Stimulated activated CD8-positive, alpha-beta memory T cell treated with anti-CD3 and anti-CD28 coated beads, Interleukin-12 subunit alpha, Interleukin-12 subunit beta, amount 100 ng/mL, for 24 hours (primary cell): ENCODE results near the gene TAF4.
"Not testable (repeated sequence)": the region's sequence is repeated elsewhere in the genome, so short reads cannot be mapped to it uniquely, and the experiment has no call there.

Source experiments
- DNase-seq: peaks from one replicate; pipeline ENCODE4 v3.0.0-alpha.2; 2020; ENCODE audit errors: extremely low read depth

TAF4 gene, protein sequence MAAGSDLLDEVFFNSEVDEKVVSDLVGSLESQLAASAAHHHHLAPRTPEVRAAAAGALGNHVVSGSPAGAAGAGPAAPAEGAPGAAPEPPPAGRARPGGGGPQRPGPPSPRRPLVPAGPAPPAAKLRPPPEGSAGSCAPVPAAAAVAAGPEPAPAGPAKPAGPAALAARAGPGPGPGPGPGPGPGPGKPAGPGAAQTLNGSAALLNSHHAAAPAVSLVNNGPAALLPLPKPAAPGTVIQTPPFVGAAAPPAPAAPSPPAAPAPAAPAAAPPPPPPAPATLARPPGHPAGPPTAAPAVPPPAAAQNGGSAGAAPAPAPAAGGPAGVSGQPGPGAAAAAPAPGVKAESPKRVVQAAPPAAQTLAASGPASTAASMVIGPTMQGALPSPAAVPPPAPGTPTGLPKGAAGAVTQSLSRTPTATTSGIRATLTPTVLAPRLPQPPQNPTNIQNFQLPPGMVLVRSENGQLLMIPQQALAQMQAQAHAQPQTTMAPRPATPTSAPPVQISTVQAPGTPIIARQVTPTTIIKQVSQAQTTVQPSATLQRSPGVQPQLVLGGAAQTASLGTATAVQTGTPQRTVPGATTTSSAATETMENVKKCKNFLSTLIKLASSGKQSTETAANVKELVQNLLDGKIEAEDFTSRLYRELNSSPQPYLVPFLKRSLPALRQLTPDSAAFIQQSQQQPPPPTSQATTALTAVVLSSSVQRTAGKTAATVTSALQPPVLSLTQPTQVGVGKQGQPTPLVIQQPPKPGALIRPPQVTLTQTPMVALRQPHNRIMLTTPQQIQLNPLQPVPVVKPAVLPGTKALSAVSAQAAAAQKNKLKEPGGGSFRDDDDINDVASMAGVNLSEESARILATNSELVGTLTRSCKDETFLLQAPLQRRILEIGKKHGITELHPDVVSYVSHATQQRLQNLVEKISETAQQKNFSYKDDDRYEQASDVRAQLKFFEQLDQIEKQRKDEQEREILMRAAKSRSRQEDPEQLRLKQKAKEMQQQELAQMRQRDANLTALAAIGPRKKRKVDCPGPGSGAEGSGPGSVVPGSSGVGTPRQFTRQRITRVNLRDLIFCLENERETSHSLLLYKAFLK

DNA sequence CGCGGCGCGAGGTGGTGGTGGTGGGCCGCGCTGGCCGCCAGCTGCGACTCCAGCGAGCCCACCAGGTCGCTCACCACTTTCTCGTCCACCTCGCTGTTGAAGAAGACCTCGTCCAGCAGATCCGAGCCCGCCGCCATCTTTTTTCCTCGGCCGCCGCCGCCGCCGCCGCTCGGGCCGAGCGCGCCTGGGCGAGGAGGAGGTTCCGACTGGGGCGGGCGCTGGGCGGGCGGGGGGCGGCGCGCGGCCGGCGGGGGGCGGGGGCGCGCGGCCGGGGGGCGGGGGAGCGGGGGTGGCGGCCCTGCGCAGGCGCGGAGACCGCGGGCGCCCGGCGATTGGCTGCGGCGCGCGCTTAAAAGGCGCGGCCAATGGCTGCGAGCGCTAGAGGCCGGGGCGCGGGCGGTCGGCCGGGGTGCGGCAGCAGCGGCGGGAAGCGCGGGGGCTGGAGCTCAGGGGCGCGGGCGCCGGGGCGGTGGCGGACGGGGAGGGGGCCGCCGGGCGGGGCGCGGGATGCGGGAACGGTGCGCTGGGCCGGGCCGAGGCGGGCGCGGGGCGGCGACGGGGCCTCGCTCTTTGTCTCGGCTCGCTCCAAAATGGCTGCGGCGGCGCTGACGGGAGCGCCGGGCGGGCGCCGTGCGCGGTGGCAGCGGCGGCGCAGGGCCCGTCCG, at the start of gene TAF4:
TSS of gene TAF4 (minus strand) at position 208 of the 665 bp plus-strand sequence. CDS start at position 137, 71 bp downstream.
- DNase-seq: peak; percentile 47

DNA sequence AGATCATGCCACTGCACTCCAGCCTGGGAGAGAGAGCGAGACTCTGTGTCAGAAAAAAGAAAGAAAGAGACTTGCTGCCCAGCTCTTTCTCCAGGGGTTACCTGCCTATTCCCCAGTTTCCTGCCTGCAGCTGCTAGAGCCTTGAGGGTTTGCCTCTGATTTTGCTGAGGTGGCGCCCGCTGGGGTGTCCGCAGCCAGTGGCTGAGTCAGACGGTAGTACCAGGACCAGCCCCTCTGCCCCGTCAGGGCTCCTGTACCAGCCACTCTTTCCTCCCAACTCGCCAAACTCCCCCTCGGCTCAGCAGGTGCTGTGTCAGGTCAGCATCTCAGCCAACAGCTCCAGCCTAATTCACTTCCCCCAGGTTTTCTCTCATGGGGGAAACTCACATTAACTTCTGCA, 49.2 kb upstream of the TAF4 start:
- DNase-seq: no peak

DNA sequence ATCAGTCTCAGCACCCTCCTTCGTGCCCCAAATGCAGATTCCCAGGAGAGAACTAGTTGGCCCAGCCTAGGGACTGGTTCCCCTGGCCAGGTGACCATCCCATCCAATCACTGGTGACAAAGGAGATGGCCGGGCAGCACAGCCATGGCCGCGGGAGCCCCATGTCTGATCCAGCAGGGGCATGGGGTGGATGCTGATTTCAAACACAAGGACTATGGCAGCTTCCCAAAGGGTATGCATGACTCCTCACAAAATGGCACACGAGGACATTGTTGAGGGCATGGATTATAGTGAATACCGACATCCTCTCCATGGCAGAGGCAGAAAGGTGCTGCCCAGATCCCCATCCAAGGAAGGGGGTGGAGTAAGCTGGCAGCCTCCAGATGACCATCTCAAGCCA, 46.7 kb upstream of the TAF4 start:
- DNase-seq: no peak

DNA sequence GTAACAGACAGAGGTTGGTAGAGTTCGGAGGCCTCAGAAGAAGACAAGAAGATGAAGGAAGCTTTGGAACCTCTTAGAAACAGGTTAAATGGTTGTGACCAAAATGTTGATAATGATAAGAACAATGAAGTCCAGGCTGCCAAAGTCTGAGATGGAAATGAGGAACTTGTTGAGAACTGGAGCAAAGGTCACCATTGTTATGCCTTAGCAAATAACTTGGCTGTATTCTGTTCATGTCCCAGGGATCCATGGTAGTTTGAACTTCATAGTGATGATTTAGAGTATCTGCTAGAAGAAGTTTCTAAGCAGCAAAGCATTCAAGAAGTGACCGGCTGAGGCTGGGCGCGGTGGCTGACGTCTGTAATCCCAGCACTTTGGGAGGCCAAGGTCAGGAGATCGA, 45.5 kb upstream of the TAF4 start:
- DNase-seq: no peak

DNA sequence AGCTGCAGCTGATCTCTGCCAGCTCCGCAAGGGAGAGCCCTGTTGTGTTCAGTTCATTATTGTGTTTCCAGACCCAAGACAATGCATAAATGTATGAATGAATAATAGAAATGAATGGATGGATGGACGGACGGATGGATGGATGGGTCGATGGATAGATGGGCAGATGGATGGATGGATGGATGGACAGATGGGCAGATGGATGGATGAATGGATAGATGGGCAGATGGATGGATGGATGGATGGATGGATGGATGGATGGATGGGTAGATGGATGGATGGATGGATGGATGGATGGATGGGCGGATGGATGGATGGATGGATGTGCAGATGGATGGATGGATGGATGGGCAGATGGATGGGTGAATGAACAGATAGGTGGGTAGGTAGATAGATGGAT, 39.9 kb upstream of the TAF4 start:
- no peak for DNase-seq

DNA sequence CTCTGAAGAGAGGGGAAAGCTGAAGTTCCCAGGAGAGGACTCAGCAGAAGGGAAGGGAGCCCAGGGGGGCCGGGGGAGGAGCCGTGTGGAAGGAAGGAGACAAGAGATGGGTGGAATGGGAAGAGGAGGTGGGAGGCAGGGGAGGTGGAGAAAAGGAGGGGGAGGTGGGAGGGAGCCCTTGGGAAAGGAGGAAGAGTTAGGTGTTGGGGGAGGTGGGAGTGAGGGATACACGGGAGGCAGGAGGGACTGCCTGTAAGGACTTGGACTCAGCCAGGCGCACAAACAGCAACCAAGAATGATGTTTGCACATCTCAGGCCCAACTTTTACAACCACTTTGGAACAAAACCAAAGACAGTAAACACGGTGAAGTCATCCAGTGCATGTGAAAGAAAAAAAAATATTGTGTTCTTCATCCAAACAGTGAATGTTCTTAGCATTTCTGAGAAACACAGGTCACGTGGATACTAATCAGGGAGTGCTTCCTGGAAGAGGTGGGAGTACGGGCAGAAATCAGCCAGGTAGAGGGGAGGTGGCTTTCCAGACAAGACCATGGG, 39.2 kb upstream of the TAF4 start:
- no peak for DNase-seq

DNA sequence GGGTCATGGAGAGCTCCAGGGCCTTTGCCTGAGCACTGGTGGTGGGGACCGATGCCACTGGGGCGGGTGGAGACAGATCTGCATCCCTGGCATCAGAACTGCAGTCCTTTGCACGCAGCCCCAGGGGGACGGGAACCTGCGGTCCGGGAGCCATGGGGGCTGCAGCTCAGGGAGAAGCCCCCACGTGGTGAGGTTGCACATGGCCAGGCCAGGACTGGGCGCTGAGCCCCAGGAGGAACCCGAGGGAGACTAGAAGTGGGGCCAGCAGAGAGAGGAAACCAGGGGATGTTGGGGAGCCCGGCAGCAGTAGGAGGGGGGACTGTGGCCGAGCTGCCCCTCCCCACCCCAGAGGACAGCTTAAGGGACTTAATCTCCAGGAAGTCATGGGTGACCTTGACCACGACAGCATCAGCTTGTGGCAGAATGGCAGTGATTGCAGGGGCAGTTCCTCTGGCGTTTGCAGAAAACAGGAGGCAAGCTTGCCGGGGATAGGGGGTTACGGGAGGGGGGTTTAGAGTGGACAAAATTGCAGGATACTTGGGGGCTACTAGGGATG, 38.6 kb upstream of the TAF4 start:
- DNase-seq: no peak

DNA sequence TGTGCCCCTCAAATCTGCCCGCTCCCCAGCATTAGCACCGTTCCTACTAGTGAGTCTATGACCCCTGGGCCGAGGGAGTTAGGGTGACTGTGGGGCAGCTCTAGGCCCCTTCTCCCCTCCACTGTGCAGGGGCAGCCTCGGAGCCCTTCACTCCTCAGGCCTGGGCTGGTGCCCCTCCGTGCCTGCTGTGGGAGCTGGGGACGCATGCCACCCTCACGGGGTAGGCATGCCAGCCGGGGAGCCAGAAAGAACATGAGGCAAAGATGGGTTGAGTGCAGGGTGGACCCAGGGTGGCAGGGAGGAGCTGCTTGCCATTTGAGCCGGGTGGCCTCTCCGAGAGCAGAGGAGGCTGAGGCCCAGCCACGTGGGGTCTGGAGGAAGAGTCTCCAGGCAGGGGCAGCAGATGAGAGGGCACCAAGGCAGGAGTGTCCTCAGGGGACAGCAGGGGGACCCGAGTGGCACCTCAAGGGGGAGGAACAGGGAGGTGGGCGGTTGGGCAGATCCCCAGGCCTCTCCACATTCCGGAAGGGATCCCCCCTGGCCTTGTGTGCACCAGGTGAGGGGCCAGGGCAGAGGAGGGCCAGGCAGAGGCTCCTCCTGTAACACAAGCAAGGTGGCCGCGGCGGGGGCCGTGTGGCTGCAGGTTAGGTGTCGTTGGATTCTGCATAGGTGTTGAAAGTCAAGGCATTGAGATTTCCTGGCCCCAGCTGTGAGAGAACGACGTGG, 38.0 kb upstream of the TAF4 start:
- no peak for DNase-seq

DNA sequence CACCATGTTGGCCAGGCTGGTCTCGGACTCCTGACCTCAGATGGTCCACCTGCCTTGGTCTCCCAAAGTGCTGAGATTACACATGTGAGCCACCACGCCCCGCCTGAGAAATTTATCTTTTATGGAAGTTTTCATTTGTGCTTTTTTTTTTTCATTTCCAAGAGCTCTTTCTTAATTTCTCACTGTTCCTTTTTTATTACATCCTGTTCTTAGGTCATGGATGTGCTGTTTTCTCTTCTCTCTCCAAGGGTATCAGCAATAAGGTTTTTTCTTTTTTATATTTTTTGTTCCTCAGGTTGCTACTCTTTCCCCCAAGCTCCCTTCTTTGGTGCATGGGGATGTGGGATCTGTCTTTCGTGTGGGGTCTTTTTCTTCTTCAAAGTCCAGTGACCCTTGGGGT, 35.4 kb upstream of the TAF4 start:
- no peak for DNase-seq

DNA sequence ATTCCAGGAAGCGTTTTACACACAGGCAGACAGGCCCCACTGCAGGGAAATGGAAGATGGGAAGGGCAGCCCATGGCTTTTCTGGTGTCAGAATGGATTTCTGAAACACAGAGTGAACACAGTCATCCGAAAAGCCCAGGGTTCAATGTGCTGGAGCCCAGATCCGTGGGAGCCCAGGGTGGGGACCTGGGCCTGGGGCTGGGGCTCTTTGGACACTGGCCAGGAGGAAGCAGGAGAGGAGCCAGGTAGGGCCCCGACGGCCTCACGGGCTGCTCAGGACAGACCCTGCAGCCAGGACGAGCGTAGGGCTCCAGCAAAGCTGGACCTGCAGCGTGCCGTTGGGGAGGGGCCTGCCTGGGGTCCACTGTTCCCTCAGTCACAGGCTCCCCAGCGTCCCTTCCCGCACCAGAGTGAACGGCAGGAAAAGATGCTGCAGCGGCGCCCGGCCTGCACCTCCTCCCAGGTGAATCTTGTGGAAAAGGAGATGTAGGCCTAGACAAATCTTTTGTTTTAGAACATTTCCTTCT, 32.3 kb upstream of the TAF4 start:
- DNase-seq: no peak

DNA sequence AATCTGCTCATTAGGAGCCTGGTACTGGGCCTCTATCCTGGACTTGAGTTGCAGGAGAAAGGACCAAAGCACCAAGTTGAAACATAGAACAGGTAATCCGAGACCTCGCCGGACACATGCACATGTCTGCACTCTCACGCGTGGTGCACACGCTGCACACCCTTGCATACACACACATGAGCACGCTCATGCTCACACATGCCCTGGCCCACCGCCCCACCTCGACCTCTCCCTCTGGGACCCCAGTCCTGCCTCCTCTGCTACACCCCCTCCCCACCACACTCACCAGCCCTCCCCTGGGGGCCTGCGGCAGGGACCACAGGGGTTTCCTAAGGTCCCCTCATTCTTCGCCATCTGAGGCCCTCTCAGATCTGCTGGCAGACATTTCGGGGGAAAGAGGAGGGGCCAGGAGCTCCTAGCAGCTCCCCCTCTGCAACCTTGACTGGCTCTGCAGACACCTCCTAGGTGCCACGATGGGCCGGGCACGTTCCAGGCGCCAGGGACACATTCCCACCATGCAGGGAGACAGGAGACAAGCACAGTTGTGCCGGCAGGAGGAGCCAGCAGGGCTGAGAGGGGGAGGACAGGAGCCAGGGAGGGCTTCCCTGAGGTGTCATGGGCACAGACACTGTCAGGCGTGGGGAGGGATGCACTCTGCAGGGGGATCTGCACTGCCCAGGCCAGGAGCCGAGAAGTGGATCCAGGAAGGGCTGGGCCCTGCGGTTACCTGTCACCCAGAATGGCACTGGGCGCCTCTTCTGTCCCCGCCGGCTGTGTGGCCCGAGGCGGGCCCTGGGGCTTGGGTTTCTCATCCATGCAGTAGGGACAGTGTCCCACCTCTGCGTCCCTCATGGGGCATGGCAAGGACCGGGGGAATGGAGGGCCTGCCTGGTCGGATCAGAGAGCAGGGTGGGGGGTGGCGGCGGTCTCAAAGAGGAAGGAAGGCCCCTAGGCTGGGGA, 31.0 kb upstream of the TAF4 start:
- no peak for DNase-seq

DNA sequence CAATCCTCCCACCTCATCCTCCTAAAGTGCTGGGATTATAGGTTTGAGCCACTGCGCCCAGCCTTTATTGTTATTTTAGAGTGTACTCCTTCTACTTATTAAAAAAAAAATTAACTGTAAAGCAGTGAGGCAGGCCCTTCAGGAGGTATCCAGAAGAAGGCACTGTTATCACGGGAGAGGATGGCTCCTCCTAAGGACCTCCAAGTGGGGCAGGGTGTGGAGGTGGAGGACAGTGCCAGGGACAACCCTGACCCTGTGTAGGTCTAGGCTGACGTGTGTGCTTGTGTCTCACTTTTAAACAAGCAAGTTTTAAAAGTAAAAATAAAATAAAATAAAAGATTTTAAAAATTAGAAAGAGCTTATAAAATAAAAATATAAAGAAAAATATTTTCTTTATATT, 23.7 kb upstream of the TAF4 start:
- DNase-seq: no peak

DNA sequence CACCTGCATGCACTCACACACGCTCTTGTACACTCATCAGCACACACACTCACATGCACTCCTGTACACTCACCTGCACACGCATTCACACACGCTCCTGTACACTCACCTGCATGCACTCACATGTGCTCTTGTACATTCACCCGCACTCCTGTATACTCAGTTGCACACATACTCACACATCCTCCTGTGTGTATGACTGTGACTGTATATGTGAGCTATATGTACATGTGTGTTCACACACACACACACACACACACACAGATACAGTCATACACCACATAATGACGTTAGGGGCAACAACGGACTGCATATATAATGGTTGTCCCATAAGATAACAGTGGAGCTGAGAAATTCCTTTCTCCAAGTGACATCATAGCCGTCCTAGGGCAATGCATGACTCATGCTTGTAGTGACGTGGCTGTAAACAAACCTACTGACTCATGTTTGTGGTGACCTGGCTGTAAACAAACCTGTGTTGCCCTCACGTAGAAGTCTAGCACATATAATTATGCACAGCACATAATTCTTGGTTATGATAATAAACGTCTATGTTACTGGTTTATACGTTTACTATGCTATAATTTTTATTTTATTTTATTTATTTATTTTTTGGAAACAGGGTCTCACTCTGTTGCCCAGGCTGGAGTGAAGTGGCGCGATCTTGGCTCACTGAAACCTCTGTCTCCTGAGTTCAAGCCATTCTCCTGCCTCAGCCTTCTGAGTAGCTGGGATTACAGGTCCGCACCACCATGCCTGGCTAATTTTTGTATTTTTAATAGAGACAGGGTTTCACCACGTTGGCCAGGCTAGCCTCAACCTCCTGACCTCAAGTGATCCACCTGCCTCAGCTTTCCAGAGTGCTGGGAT, 22.8 kb upstream of the TAF4 start:
- DNase-seq: no peak

DNA sequence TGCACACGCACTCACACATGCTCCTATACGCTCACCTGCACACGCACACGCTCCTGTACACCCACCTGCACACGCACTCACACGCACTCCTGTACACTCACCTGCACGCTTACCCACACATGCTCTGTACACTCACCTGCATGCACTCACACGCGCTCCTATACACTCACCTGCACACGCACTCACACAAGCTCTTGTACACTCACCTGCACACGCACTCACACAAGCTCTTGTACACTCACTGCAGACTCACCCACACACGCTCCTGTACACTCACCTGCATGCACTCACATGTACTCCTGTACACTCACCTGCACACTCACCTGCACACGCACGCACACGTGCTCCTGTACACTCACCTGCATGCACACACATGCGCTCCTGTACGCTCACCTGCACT, 22.0 kb upstream of the TAF4 start:
- DNase-seq: no peak

DNA sequence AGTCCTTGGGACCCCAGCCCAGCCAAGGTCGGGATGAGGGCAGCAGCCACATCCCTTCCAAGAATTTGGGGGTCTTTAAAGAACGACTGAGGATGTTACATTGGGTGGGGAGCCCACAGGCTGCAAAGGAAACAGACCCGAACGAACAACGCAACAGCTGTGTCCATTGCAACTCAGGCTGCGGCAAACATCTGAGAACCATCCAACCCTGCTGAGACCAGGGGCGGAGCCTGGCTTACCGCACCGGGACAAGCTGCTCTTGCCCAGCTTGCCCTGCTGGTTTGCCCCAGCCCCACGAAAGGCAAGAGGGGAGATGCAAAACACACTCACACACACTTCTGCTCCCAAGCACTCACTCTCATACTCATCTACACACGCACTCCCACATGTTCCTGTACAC, 21.5 kb upstream of the TAF4 start:
- no peak for DNase-seq

DNA sequence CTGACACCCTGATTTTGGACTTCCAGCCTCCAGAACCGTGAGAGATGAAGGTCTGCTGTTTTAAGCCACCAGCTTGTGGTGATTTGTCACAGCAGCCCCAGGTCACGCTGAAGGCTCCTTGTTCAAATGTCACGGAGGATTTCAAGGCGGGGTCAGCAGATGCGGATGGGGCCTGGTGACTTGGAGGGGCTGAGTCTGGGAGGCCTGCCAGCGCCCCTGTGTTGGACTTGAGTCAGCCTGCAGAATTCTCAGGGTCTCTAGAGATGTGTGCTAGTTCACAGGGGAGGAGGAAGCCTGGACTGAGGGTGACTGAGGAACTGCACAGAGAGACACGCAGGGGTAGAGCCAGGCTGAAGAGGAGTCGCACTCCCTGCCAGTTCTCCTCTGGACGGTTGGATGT, 19.5 kb upstream of the TAF4 start:
- no peak for DNase-seq

DNA sequence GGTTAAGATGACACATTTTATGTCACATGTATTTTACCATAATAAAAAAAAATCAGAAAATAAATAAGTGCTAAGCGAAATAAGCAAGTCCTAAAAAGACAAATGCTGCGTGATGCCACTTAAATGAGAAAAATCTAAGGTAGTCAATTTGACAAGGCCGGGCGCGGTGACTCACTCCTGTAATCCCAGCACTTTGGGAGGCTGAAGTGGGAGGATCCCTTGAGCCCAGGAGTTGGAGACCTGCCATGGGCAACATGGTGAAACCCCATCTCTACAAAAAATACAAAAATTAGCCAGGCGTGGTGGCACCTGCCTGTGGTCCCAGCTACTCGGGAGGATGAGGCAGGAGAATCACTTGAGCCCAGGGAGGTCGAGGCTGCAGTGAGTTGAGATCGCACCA, 18.5 kb upstream of the TAF4 start:
- DNase-seq: not testable (repeated sequence)

DNA sequence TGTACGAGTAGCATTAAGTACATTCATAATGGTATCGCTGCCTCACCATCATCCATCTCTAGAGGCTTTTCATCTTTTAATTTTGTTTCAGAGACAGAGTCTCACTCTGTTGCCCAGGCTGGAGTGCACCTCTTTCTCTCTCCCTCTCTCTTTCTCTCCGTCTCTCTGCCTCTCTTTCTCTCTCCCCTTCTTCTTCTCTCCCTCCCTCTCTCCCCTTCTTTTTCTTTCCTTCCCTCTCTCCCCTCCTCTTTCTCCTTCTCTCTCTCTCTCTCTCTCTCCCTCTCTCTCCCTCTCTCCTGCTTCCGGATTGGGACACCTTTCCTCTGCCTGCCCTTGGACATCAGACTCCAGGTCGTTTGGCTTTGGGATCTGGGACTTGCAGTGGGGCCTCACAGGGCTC, 17.6 kb upstream of the TAF4 start:
- no peak for DNase-seq
